DND-41 (cell line): ENCODE measurements around the gene GPRASP3.

Source experiments
- EZH2 ChIP-seq: IDR thresholded peaks from 3 replicates; pipeline ENCODE4 v1.6.1; 2012; ENCODE audit warnings: borderline replicate concordance, low read depth, mild to moderate bottlenecking, moderate library complexity, low read length, inconsistent platforms; ENCODE audit not compliant: severe bottlenecking
- TF ChIP-seq, protein P1 (sequence below): IDR thresholded peaks from 2 replicates; pipeline ENCODE4 v1.5.1; 2012; ENCODE audit warnings: borderline replicate concordance, low read length, moderate library complexity, mild to moderate bottlenecking; ENCODE audit not compliant: poor library complexity, severe bottlenecking; ENCODE audit errors: extremely low read depth

DNA sequence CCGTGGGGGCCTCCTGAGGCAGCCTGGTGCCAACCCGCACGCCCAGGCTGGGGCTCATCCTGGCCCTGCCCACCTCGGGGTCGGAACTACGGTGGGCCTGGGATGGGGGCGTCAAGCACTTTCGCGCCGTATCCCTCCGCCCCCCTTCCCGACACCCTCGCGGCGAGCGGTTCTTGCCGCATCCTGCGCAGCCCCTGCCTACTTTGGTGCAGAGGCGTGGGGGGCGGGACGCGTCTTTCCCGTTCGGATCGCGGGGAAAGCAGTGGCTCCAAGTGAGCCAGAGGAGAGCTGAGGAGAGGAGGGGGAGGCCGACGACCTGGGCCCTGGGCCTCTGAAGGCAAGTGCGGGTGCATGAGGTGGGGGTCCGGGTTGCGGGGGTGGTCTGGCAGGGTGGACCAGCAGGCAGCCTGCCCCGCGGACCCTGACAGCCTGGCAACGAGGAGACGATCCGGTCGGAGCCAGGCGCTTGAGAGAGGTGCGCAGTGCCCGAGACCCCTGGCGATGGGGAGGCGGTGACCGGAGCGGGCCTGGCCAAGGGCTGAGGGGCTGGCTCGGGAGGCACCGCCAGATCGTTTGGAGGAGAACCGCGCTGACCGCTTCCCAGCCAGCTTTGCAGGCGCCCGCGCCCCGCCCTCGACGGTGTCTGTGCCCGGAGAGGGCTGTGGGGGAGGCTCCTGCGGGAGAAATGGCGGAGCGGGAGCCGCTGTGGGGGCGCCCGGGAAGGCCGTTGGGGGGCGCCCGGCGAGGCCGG is 8.2 kb upstream of the GPRASP3 start, which contains the start of gene GPRASP2:
- TF ChIP-seq, protein P1, sequence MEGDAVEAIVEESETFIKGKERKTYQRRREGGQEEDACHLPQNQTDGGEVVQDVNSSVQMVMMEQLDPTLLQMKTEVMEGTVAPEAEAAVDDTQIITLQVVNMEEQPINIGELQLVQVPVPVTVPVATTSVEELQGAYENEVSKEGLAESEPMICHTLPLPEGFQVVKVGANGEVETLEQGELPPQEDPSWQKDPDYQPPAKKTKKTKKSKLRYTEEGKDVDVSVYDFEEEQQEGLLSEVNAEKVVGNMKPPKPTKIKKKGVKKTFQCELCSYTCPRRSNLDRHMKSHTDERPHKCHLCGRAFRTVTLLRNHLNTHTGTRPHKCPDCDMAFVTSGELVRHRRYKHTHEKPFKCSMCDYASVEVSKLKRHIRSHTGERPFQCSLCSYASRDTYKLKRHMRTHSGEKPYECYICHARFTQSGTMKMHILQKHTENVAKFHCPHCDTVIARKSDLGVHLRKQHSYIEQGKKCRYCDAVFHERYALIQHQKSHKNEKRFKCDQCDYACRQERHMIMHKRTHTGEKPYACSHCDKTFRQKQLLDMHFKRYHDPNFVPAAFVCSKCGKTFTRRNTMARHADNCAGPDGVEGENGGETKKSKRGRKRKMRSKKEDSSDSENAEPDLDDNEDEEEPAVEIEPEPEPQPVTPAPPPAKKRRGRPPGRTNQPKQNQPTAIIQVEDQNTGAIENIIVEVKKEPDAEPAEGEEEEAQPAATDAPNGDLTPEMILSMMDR, result no peak
- no peak for TF ChIP-seq EZH2
